Suppressor macrophage (primary cell): ENCODE data around the gene CCDC170.
"Not testable (repeated sequence)": the region's sequence is repeated elsewhere in the genome, so short reads cannot be mapped to it uniquely, and the experiment has no call there.

ENCODE experiments used
- DNase-seq, 4 experiments: peaks; one replicate each; pipeline ENCODE4 v3.0.0-alpha.2; 2020 to 2022

The CCDC170 gene

DNA sequence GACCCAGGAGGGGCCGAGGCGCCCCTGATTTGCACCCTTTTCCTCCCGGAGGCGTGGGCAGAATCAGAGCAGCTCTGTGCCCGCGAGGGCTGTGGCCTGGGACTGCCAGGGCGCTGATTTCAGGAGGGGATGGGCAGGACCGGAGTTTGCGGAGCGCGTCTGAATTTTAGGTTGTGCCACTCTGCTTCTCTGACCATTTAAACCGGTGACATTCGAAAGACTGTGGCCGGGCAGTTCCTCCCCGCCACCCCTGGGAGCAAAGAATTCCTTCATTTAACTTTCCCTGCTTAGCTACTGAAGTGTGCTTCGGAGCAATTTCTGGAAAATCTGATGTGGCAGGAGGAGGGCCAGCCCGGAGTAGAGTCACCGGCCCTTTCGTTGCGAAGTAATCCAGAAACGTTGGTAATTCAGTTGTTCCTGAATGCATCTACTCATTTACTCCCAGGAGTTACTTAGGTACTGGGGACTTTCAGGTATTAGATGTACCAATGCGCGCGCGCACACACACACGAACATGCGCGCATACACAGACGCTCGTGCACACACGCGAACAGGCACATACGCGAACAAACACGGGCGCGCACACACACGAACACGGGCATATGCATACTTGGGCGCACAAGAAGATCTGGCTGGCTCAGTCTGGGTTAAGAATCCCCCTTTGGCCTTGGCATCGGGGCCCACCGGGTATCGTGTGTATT lies 568 bp downstream of the CCDC170 start:
- DNase-seq, result peak; percentile 45 to 67 (median 58)

DNA sequence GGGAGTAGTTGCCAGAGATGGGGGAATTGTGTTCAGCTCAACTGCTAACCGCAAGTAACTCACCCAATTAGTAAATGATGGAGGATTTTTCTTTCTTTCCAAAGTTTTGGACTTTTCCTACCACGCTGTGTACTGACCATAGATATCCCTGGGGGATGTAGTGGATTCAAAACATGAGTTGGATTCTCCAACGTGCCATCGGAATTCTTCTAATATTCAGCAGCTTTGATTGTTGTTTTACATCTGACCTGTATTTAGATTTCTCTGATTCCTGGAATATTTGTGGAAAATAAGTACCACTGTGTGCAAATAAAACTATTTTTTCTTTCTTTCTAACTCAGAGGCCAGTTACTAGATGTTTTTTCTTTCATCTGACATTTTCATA lies 1.1 kb downstream of the CCDC170 start:
- no peak for DNase-seq

DNA sequence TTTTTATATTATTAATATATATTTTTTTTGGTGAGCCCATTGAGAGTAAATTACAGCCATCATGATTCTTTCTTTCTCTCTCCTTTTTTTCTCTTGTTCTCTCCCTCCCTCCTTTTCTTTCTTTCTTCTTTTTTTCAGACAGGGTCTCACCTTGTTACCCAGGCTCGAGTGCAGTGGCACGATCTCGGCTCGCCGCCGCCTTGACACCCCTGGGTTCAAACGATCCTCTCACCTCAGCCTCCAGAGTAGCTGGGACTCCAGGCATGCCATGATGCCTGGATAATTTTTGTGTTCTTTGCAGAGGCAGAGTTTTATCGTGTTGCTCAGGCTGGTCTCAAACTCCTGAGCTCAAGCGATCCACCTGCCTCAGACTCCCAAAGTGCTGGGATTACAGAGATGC lies 1.6 kb downstream of the CCDC170 start:
- DNase-seq, result no peak

DNA sequence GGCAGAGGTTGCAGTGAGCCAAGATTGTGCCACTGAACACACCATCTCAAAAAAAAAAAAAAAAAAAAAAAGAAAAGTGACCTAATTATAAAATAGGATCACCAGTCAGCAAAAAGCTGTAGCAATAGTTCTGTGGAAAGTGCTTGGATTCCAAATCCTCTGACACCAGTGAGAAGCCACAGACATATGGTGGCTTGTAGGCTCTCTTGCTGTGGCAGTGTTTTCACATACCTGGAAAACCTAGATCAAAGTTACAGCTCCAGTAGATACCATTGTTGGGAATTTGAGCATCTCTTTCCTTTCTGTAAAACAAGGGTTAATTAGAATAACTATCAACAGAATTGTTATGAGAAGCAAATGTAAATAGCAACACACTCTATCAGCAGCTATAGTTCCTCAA lies 4.1 kb downstream of the CCDC170 start:
- peak; percentile 27 to 61 (median 48) for DNase-seq

DNA sequence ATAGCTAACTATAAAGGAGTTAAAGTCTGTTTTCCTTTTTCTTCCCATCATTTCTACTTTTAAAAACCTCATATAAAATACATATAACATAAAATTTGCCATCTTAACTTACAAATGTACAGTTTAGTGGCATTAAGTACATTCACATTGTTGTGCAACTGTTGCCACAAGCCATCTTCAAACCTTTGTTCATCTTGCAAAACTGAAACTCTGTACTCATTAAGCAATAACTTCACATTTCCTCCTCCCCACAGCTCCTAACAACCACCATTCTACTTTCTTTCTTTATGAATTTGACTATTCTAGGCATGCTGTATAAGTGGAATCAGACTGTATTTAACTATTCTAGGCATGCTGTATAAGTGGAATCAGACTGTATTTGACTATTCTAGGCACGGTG lies 4.5 kb downstream of the CCDC170 start:
- peak; percentile 41 to 82 (median 64) for DNase-seq

- DNase-seq, result peak in 2 of 4 experiments; percentile 35 to 44
Observed at GRCh38 chr6:151499551-151499950, 5.7 kb downstream of the CCDC170 start.

DNA sequence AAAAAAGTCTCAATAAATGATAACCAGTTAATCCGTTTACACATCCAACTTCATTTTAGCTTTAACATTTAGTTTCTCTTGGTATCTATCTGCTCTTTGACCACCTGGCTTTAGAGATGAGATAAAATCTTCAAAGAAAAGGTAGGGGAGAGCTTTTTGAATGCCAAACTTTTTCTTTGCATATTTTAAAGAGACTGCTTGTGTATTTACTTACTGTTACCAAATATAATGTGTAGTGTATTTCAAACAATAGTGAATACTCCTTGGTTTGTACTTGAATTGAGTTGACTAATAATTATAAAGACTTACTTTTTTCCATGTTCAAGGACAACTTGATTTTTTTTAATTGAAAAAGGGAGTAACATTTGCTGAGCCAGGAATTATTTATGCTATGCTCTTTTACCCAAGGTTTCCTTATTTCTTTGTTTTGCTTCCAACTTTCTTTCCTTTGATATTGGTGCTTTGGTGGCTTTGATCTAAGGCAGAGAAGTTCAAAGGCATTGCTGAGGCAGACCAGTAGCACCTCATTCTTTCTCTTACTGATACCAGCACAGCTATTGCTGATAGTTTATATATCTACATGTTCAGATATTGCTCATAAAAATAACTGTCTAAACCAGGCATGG lies 7.8 kb downstream of the CCDC170 start:
- no peak for DNase-seq

DNA sequence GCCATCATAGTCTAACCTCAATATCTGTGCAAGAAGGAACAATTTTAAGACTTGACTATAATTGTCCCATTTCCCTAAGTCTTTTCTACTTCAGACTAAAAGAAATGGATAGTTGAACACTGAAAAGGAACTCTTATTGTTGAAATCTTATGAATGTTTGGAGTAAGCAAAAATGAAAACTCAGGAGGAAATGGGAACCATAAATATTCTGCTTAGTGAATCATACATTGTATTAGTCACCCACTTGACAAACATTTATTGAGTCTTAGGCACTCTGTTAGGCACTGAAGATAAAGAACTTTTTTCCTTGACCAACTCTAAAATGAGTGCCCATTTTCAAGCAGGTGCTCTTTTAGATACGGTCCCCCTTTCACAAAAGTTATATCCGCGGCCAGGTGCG lies 8.7 kb downstream of the CCDC170 start:
- DNase-seq, result peak in 3 of 4 experiments; percentile 14 to 85 (median 84)

DNA sequence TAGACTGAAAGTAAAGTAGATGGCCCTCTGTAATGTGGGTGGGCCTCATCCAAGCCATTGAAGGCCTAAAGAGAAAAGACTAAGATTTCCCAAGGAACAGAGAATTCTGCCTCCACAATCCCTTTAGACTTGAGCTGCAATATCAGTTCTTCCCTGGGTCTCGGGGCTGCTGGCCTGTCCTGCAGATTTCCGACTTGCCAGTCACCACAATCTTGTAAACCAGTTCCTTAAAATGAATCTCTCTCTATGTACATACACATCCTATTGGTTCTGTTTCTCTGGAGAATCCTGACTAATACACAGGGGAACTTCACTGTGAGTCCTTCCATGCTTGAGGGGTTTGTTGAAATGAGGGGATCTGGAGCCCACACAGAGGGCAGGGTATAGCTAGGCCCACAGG lies 12.9 kb downstream of the CCDC170 start:
- peak; percentile 47 to 73 (median 66) for DNase-seq

GRCh38 chr6:151509048-151509447 lies 15.2 kb downstream of the CCDC170 start:
- no peak for DNase-seq

GRCh38 chr6:151512481-151512880 lies 18.7 kb downstream of the CCDC170 start:
- DNase-seq, result peak; percentile 59 to 88 (median 80)

DNA sequence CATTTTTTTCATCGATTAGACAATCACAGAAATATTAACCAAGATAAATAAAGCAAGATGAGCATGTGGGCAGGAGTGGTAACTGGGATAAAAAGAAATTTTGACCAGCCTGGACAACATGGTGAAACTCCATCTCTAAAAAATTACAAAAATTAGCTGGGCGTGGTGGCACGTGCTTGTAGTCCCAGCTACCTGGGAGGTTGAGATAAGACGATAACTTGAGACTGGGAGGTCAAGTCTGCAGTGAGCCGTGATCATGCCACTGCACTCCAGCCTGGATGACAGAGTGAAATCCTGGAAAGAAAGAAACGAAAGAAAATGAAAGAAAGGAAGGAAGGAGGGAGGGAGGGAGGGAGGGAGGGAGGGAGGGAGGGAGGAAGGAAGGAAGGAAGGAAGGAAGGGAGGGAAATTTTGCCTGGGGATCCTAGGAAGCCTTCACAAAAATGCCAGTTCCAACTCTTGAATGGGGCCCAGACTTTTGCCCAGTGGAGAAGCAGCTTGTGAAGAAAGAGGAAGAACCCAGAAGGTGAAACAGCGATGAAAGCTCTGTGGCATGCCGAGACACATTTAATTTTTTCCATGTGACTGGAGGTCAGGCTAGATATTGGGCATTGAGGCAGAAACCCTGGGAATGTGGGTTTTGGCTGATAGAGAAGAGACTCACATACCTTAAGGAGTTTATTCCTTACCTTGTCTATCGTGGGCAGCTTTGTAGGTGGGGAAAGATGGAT lies 20.3 kb downstream of the CCDC170 start:
- peak; percentile 17 to 48 (median 40) for DNase-seq

DNA sequence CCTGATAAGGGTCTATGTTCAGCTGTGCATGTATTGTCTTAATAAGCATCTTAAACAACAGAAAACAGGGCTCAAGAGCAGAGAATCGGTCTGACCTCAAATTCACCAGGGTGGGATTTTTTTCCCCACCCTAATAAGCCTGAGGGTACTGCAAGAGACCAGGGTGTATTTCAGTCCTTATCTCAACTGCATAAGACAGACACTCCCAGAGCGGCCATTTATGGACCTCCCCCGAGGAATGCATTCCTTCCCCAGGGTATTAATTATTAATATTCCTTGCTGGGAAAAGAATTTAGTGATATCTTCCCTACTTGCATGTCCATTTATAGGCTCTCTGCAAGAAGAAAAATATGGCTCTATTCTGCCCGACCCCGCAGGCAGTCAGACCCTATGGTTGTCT lies 25.2 kb downstream of the CCDC170 start:
- DNase-seq, result not testable (repeated sequence)

DNA sequence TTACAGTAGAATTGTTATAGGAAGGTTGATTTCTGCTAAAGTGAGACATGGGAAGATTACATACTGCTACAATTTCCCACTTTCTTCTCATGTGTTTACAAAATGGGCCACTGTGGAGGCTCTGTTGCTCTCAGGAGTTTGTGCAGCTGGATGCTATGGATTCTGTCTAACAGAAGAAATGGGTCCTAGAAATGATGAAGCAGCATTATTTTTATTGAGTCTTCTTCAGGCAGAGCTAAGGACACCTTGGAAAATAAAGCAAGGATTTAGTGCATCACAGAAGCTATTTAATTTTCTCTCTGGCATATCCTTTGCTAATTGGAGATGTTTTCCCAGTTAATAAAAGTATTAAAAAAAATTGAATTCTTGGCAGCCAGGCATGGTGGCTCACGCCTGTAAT lies 29.2 kb downstream of the CCDC170 start:
- no peak for DNase-seq

DNA sequence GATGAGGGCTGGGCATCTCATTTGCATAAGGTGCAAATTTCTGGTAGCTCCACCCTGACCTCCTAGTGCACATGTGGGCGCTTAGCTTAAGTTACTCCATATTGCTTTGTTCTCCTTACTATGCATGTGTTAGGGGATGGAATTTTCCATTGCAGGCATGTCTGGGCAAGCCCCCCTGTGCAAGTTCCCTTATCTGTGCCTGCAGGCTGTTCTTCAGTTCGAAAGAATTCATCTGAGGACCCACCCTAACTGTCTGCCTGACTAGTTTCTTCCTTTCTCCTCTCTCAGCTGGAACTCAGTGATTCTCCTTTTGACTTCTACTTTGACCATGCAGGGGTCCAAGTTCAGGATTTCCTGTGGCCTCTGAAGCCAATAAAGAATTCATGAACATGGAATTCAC lies 30.2 kb downstream of the CCDC170 start:
- DNase-seq, result no peak

DNA sequence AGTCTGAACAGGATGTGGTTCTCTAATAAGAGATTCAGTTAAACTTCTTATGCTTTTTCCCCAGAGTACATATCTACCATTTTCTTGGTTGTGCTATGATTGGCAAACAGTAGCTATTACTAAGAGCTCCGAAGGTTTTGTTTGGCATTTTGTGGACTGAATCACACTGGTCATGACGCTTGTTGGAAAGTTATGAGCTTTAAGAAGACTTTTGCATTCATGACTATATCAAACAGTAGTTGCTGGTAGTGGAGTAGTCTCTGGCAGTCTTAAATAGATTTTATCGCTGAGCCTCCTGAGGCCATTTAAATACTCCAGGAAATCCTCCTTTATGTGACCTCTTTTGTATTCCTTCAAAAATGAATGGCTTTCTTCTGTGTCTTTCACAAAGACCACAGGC lies 40.8 kb downstream of the CCDC170 start:
- no peak for DNase-seq

GRCh38 chr6:151535476-151536187 lies 41.8 kb downstream of the CCDC170 start:
- DNase-seq, result no peak

- no peak for DNase-seq
Observed at GRCh38 chr6:151536188-151536479, 42.3 kb downstream of the CCDC170 start.

DNA sequence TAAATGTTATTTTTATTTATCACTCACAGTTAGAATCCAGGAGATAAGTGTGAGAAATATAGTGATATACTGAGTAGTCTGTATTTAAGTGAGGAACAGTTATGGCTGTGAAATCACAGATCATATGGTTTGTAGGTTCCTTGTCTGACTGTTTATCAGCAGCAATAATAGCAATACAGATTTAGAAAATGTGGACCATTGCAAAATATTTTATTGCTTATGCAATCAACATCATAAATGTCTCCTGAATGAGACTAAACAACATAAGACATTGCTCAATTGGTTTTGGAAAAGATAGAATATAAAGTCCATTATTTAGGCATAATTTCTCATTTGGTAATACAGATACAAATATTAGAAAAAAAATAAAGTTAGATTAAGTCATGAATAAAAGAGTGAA lies 43.7 kb downstream of the CCDC170 start:
- peak in 2 of 4 experiments; percentile 45 to 50 for DNase-seq

- DNase-seq, result no peak
Observed at GRCh38 chr6:151539506-151540268, 45.9 kb downstream of the CCDC170 start.

DNA sequence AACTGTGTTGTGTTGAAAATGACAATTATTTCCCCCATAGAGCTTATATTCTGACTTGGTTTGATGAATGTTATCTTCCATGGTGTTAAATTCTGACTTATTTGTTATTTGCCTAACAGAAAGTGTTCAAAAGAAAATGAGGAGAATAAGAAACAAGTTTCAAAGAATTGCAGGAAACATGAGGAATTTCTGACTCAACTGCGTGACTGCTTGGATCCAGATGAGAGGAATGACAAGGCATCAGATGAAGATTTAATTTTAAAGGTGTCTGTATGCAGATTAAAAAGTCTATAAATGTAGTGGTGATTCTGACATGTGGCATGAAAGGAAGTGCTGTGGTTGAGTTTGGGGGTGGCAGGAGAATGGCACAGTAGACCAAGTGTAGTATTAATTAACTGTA lies 50.6 kb downstream of the CCDC170 start:
- DNase-seq, result no peak

DNA sequence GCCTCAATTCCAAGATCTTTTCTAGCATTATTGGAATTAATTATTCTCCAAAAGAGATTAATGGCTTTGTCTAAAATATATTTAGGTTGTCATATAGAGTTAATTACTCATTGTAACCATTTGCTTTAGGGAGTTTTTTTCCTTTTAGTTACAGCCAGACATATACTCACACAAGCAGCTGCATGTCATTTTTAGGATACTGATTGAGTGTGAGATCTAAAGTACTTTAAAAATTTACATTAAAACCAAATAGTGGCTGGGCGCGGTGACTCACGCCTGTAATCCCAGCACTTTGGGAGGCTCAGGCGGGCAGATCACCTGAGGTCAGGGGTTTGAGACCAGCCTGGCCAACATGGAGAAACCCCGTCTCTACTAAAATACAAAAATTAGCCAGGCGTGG lies 51.1 kb downstream of the CCDC170 start:
- DNase-seq, result not testable (repeated sequence)
